ENCODE results near the gene AURKAIP1. TPM values are rescaled to one million over a fixed set of nuclear protein-coding genes. Genes with fewer than 3 reads are reported as not detected.

The AURKAIP1 gene
- total and polyA plus RNA-seq, 9 of the 15 experiments (the other 6 are each of a cell fraction or from before 2014, with no cell fraction given), result 7.8 to 478 (median 92.0) TPM

DNA sequence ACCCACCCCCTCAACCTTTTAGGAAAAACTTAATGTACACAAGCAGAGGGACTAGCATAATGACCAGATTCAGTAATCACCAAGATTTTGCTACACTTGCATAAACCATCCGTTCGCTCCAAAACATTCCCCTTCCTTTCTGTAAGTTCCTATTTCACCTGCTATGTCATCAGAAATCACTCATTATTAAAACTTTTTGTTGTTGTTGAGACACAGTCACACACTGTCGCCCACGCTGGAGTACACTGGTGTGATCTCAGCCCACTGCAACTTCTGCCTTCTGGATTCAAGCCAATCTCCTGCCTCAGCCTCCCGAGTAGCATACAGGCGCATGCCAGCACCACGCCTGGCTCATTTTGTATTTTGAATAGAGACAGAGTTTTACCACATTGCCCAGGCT is 28.6 kb upstream of the AURKAIP1 start:
- H4K20me1 ChIP-seq (replicated peaks; ENCODE audit: control insufficient read depth, insufficient read depth, low read length), result peaks cover 14% of the 10 kb centered on the region
- H3K27ac ChIP-seq (ENCODE audit: extremely low read depth, low read depth, low read length), result no peak overlapping the region
- H3K9me3 ChIP-seq (replicated peaks; ENCODE audit: control insufficient read depth, insufficient read depth, low read depth, low read length), result no peaks in the 10 kb centered on the region; the same call in 1 of the 2 replicates
- BruUV-seq (replicated peaks), result no TSS peak
- no peaks in the 10 kb centered on the region for H3K27me3 ChIP-seq (ENCODE audit: control insufficient read depth in 2 of 2, insufficient read depth in 2 of 2, low read length in 2 of 2)
- intact Hi-C loops (cut with micrococcal nuclease) (no loop called here), in situ Hi-C loops (cut with MboI) (no loop called here)
- H3K36me3 ChIP-seq (ENCODE audit: control insufficient read depth, insufficient read depth, low read length), result peaks cover 69% of the 10 kb centered on the region
- peaks cover 84% of the 10 kb centered on the region for H3K79me2 ChIP-seq (ENCODE audit: control insufficient read depth, insufficient read depth, low read length)
- ATAC-seq, result no peak
- WGBS (ENCODE audit: insufficient coverage, low coverage, missing lambda C conversion rate), result 92% methylated on average over 7 of the region's 7 CpGs
- ChIA-PET CTCF (ENCODE audit: low intra/inter-chr PET ratio) (no interaction called here), POLR2A (interaction anchor here (1.4 kb wide), 1 partner anchor 12 kb away, joined by 3 read pairs; no protein-coding TSS in a partner anchor)
- no peak for DNase-seq (ENCODE audit: extremely low read depth in 1 of 4, low spot score in 3 of 4)
- FAIRE-seq, result no peak
- H2AFZ ChIP-seq (ENCODE audit: low read depth, low read length), result no peak overlapping the region
- H3K4me3 ChIP-seq, result no peak overlapping the region
- peaks cover 23 to 68% of the 10 kb centered on the region in 2 experiments for H3K4me1 ChIP-seq (replicated peaks in 1 of 2; ENCODE audit: control insufficient read depth in 2 of 2, insufficient read depth in 2 of 2, low read length in 2 of 2)
- H3K4me2 ChIP-seq (ENCODE audit: insufficient read depth, low read length), result no peak overlapping the region
- no peak overlapping the region for H3K9ac ChIP-seq (ENCODE audit: insufficient read depth in 1 of 2, low read depth in 2 of 2, low read length in 2 of 2)
- H3K9me1 ChIP-seq (ENCODE audit: control insufficient read depth, insufficient read depth, low read length), result peaks cover 8% of the 10 kb centered on the region
- TF ChIP-seq, protein P1, sequence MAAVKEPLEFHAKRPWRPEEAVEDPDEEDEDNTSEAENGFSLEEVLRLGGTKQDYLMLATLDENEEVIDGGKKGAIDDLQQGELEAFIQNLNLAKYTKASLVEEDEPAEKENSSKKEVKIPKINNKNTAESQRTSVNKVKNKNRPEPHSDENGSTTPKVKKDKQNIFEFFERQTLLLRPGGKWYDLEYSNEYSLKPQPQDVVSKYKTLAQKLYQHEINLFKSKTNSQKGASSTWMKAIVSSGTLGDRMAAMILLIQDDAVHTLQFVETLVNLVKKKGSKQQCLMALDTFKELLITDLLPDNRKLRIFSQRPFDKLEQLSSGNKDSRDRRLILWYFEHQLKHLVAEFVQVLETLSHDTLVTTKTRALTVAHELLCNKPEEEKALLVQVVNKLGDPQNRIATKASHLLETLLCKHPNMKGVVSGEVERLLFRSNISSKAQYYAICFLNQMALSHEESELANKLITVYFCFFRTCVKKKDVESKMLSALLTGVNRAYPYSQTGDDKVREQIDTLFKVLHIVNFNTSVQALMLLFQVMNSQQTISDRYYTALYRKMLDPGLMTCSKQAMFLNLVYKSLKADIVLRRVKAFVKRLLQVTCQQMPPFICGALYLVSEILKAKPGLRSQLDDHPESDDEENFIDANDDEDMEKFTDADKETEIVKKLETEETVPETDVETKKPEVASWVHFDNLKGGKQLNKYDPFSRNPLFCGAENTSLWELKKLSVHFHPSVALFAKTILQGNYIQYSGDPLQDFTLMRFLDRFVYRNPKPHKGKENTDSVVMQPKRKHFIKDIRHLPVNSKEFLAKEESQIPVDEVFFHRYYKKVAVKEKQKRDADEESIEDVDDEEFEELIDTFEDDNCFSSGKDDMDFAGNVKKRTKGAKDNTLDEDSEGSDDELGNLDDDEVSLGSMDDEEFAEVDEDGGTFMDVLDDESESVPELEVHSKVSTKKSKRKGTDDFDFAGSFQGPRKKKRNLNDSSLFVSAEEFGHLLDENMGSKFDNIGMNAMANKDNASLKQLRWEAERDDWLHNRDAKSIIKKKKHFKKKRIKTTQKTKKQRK (IDR thresholded peaks at IDR 0.05; ENCODE audit: borderline replicate concordance, low read depth, low read length), result no peak
- TF ChIP-seq RFX5 (IDR thresholded peaks at IDR 0.05; ENCODE audit: low read depth, low read length) (no peak), ZNF57 (CRISPR knock-in tag; IDR thresholded peaks at IDR 0.05) (no peak), ZFP36 (IDR thresholded peaks at IDR 0.05; ENCODE audit: low read depth, low read length, partially characterized antibody) (no peak), SAP30 (IDR thresholded peaks at IDR 0.05; ENCODE audit: borderline replicate concordance, insufficient read depth, low read depth, low read length, poor library complexity, severe bottlenecking) (no peak), POLR2A (conservative IDR thresholded peaks at IDR 0.05) (peak; percentile 48), SUPT5H (IDR thresholded peaks at IDR 0.05) (0 out of 2 replicates have a peak, but pooled peaks have one; percentile 39), ZNF79 (CRISPR knock-in tag; IDR thresholded peaks at IDR 0.05; ENCODE audit: low read depth) (no peak), NFIC (IDR thresholded peaks at IDR 0.05) (peak; percentile 61), HMG20B (CRISPR knock-in tag; IDR thresholded peaks at IDR 0.05) (no peak), ELF1 (tag; IDR thresholded peaks at IDR 0.05) (no peak)
- TF ChIP-seq, protein P2, sequence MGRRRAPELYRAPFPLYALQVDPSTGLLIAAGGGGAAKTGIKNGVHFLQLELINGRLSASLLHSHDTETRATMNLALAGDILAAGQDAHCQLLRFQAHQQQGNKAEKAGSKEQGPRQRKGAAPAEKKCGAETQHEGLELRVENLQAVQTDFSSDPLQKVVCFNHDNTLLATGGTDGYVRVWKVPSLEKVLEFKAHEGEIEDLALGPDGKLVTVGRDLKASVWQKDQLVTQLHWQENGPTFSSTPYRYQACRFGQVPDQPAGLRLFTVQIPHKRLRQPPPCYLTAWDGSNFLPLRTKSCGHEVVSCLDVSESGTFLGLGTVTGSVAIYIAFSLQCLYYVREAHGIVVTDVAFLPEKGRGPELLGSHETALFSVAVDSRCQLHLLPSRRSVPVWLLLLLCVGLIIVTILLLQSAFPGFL (CRISPR knock-in tag; IDR thresholded peaks at IDR 0.05), result no peak
- TF ChIP-seq, protein P3, sequence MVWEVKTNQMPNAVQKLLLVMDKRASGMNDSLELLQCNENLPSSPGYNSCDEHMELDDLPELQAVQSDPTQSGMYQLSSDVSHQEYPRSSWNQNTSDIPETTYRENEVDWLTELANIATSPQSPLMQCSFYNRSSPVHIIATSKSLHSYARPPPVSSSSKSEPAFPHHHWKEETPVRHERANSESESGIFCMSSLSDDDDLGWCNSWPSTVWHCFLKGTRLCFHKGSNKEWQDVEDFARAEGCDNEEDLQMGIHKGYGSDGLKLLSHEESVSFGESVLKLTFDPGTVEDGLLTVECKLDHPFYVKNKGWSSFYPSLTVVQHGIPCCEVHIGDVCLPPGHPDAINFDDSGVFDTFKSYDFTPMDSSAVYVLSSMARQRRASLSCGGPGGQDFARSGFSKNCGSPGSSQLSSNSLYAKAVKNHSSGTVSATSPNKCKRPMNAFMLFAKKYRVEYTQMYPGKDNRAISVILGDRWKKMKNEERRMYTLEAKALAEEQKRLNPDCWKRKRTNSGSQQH (CRISPR knock-in tag; IDR thresholded peaks at IDR 0.05), result no peak
- TF ChIP-seq, protein P4, sequence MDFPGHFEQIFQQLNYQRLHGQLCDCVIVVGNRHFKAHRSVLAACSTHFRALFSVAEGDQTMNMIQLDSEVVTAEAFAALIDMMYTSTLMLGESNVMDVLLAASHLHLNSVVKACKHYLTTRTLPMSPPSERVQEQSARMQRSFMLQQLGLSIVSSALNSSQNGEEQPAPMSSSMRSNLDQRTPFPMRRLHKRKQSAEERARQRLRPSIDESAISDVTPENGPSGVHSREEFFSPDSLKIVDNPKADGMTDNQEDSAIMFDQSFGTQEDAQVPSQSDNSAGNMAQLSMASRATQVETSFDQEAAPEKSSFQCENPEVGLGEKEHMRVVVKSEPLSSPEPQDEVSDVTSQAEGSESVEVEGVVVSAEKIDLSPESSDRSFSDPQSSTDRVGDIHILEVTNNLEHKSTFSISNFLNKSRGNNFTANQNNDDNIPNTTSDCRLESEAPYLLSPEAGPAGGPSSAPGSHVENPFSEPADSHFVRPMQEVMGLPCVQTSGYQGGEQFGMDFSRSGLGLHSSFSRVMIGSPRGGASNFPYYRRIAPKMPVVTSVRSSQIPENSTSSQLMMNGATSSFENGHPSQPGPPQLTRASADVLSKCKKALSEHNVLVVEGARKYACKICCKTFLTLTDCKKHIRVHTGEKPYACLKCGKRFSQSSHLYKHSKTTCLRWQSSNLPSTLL (IDR thresholded peaks at IDR 0.05), result no peak
- TF ChIP-seq, protein P5, sequence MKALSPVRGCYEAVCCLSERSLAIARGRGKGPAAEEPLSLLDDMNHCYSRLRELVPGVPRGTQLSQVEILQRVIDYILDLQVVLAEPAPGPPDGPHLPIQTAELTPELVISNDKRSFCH (CRISPR knock-in tag; IDR thresholded peaks at IDR 0.05), result no peak
- TF ChIP-seq, protein P5 (tag; IDR thresholded peaks at IDR 0.05), result no peak

Measured in K562 (cell line).